Measurements from ENCODE around the gene STK38L.

Gene STK38L

GRCh38 chr12:27351476-27351875 is 107.4 kb downstream of the STK38L start:
- Mint-ChIP-seq H3K27ac (no peak overlapping the region), H3K9me3 (no peaks in the 10 kb centered on the region)

DNA sequence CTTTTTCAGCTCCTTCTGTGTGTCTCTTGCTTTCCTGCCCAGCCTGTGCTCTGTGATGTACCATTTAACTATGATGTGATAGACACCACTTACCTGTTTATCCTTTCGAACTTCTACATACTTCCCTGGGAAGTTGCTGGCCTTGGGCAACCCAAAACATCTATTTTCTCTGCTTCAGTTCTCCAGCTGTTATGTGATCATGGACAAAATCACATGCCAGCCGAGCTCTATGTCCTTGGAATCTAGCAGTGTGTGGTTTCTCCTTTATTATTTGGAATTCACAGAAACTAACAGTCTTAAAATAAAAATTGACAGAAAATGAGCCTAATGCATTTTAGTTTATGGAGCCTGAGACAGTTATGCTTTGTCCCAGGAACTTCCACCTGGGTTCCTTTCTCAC is 111.4 kb downstream of the STK38L start:
- H3K27ac Mint-ChIP-seq: no peak overlapping the region
- no peak for TF ChIP-seq CTCF (IDR thresholded peaks at IDR 0.05; ENCODE audit: unreplicated experiment in 3 of 3)
- H3K9me3 Mint-ChIP-seq: no peaks in the 10 kb centered on the region
- peaks cover 5% of the 10 kb centered on the region for H3K27me3 Mint-ChIP-seq (ENCODE audit: low read depth)
- H3K4me1 Mint-ChIP-seq: no peaks in the 10 kb centered on the region
- no peaks in the 10 kb centered on the region for H3K36me3 Mint-ChIP-seq (ENCODE audit: low read depth)
- H3K4me3 Mint-ChIP-seq: no peak overlapping the region

More at GRCh38 chr12:27351476-27351875, 107.4 kb downstream of the STK38L start:
- H3K4me1 Mint-ChIP-seq: no peaks in the 10 kb centered on the region
- no peaks in the 10 kb centered on the region for H3K36me3 Mint-ChIP-seq (ENCODE audit: low read depth)
- H3K4me3 Mint-ChIP-seq: no peak overlapping the region
- no peak for TF ChIP-seq CTCF (IDR thresholded peaks at IDR 0.05; ENCODE audit: unreplicated experiment in 3 of 3)
- no peaks in the 10 kb centered on the region for H3K27me3 Mint-ChIP-seq (ENCODE audit: low read depth)

GRCh38 chr12:27355979-27356378 is 111.9 kb downstream of the STK38L start:
- H3K9me3 Mint-ChIP-seq: no peaks in the 10 kb centered on the region
- peaks cover 5% of the 10 kb centered on the region for H3K27me3 Mint-ChIP-seq (ENCODE audit: low read depth)
- no peak for TF ChIP-seq CTCF (IDR thresholded peaks at IDR 0.05; ENCODE audit: unreplicated experiment in 3 of 3)

DNA sequence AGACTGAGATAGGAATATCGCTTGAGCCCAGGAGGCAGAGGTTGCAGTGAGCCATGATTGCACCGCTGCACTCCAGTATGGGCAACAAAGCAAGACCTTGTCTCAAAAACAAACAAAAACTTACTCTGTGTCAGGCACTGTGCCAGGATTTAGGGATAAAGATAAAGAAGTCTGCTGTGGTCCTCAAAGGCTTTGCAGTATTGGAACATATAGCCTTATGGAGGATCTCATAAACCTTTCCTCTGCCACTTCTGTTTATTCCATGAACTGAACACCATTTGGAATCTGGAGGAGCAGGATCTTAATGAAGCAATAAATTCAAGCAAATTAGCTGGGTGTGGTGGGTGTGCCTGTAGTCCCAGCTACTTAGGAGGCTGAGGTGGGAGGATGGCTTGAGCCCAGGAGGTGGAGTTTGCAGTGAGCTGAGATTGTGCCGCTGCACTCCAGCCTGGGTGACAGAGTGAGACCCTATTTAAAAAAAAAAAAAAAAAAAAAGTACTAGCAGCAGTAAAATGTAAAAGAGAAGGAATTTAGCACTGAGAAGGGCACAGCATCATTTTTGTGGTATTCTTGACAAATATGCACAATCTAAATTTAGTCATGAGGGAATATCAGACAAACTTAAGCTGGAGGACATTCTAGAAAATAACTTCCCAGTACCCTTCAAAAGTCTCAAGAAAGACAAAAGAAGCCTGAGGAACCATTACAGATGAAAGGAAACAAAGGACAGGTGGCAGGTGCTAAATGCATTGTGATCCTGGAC is 115.7 kb downstream of the STK38L start:
- H3K4me1 Mint-ChIP-seq: no peaks in the 10 kb centered on the region
- H3K36me3 Mint-ChIP-seq (ENCODE audit: low read depth): no peaks in the 10 kb centered on the region

More at GRCh38 chr12:27355979-27356378, 111.9 kb downstream of the STK38L start:
- no peaks in the 10 kb centered on the region for H3K36me3 Mint-ChIP-seq (ENCODE audit: low read depth)
- H3K4me1 Mint-ChIP-seq: no peaks in the 10 kb centered on the region
- no peak overlapping the region for H3K4me3 Mint-ChIP-seq
- H3K27ac Mint-ChIP-seq: no peak overlapping the region

GRCh38 chr12:27361372-27361771 is 117.3 kb downstream of the STK38L start:
- Mint-ChIP-seq H3K4me1 (no peaks in the 10 kb centered on the region), H3K27me3 (ENCODE audit: low read depth) (peaks cover 8% of the 10 kb centered on the region), H3K36me3 (ENCODE audit: low read depth) (no peaks in the 10 kb centered on the region), H3K9me3 (no peaks in the 10 kb centered on the region), H3K27ac (no peak overlapping the region), H3K4me3 (no peak overlapping the region)
- no peak for TF ChIP-seq CTCF (IDR thresholded peaks at IDR 0.05; ENCODE audit: unreplicated experiment in 3 of 3)

More for the DNA sequence above, 115.7 kb downstream of the STK38L start:
- H3K4me3 Mint-ChIP-seq: no peak overlapping the region
- peaks cover 8% of the 10 kb centered on the region for H3K27me3 Mint-ChIP-seq (ENCODE audit: low read depth)
- no peaks in the 10 kb centered on the region for H3K9me3 Mint-ChIP-seq
- TF ChIP-seq CTCF (IDR thresholded peaks at IDR 0.05; ENCODE audit: unreplicated experiment in 3 of 3): no peak
- H3K27ac Mint-ChIP-seq: no peak overlapping the region

GRCh38 chr12:27366621-27367020 is 122.5 kb downstream of the STK38L start:
- Mint-ChIP-seq H3K36me3 (ENCODE audit: low read depth) (no peaks in the 10 kb centered on the region), H3K27ac (no peak overlapping the region), H3K9me3 (no peaks in the 10 kb centered on the region), H3K27me3 (ENCODE audit: low read depth) (peaks cover 4% of the 10 kb centered on the region), H3K4me3 (no peak overlapping the region), H3K4me1 (no peaks in the 10 kb centered on the region)
- TF ChIP-seq CTCF (IDR thresholded peaks at IDR 0.05; ENCODE audit: unreplicated experiment in 3 of 3): no peak

Data from nephron (organoid).